ENCODE measurements around the gene OPN3. TPM values are rescaled to one million over a fixed set of nuclear protein-coding genes. Genes with fewer than 3 reads are reported as not detected.

The OPN3 gene
- polyA plus RNA-seq, 12 donors, result 14.2 to 27.4 (median 23.1) TPM; not detected in 1

- no peak for DNase-seq
Observed at GRCh38 chr1:241624935-241625334, 15.2 kb downstream of the OPN3 start.

GRCh38 chr1:241622669-241623068 lies 17.5 kb downstream of the OPN3 start:
- DNase-seq, result no peak

GRCh38 chr1:241617426-241617825 lies 22.7 kb downstream of the OPN3 start:
- DNase-seq, result no peak

- DNase-seq, result no peak
Observed at GRCh38 chr1:241615043-241615974, 24.9 kb downstream of the OPN3 start.

GRCh38 chr1:241614572-241614971 lies 25.6 kb downstream of the OPN3 start:
- no peak for DNase-seq

GRCh38 chr1:241614144-241614543 lies 26.0 kb downstream of the OPN3 start:
- DNase-seq, result no peak

- no peak for DNase-seq
Observed at GRCh38 chr1:241612533-241613477, 27.4 kb downstream of the OPN3 start.

GRCh38 chr1:241611736-241612135 lies 28.4 kb downstream of the OPN3 start:
- DNase-seq, result no peak

- DNase-seq, result peak; percentile 41
Observed at GRCh38 chr1:241611063-241611462, 29.1 kb downstream of the OPN3 start.

- no peak for DNase-seq
Observed at GRCh38 chr1:241610056-241610815, 29.9 kb downstream of the OPN3 start.

- no peak for DNase-seq
Observed at GRCh38 chr1:241608379-241609033, 31.7 kb downstream of the OPN3 start.

GRCh38 chr1:241607497-241607896 lies 32.7 kb downstream of the OPN3 start:
- no peak for DNase-seq

GRCh38 chr1:241606544-241606943 lies 33.6 kb downstream of the OPN3 start:
- DNase-seq, result no peak

GRCh38 chr1:241605146-241605805 lies 34.9 kb downstream of the OPN3 start:
- DNase-seq, result no peak

- no peak for DNase-seq
Observed at GRCh38 chr1:241603731-241604245, 36.4 kb downstream of the OPN3 start.

GRCh38 chr1:241600496-241600901 lies 39.7 kb downstream of the OPN3 start:
- DNase-seq, result no peak

GRCh38 chr1:241598249-241598648 lies 41.9 kb downstream of the OPN3 start:
- DNase-seq, result no peak

GRCh38 chr1:241596633-241597032 lies 43.5 kb downstream of the OPN3 start:
- DNase-seq, result no peak

- DNase-seq, result no peak
Observed at GRCh38 chr1:241593186-241593585, 47.0 kb downstream of the OPN3 start.

GRCh38 chr1:241592273-241592958 lies 47.8 kb downstream of the OPN3 start:
- DNase-seq, result no peak
